Aorta (tissue), 5 donors: ENCODE results near the gene KLHL34. TPM values are rescaled to one million over a fixed set of nuclear protein-coding genes. Genes with fewer than 3 reads are reported as not detected.

Source experiments
- ATAC-seq: fragments of 200-7000 bp; cut with Tn5 transposase; one replicate; pipeline ENCODE4 v1.9.1; 2022; ENCODE audit warnings: moderate library complexity; ENCODE audit not compliant: low FRiP score
- DNase-seq, 2 donors: peaks; one replicate each; pipeline ENCODE4 v3.0.0-alpha.2; 2020
- H3K27ac ChIP-seq, 2 donors: one replicate each; pipeline ENCODE4 v1.5.1; 2013; ENCODE audit warnings: low read length in 2 of 2, mild to moderate bottlenecking in 2 of 2, moderate library complexity in 2 of 2, control low read depth in 1 of 2, inconsistent platforms in 1 of 2, low read depth in 1 of 2
- H3K27me3 ChIP-seq, 2 donors: one replicate each; pipeline ENCODE4 v1.6.1; 2013; ENCODE audit warnings: control low read depth in 1 of 2, low read length in 1 of 2, mild to moderate bottlenecking in 1 of 2, moderate library complexity in 1 of 2; ENCODE audit not compliant: insufficient read depth in 2 of 2, control insufficient read depth in 1 of 2
- H3K36me3 ChIP-seq, 2 donors: one replicate each; pipeline ENCODE4 v1.6.1; 2013; ENCODE audit warnings: control low read depth in 1 of 2, low read length in 1 of 2, mild to moderate bottlenecking in 1 of 2; ENCODE audit not compliant: insufficient read depth in 2 of 2, control insufficient read depth in 1 of 2
- H3K4me1 ChIP-seq, 2 donors: one replicate each; pipeline ENCODE4 v1.6.1; 2013; ENCODE audit warnings: low read length in 2 of 2, control low read depth in 1 of 2, mild to moderate bottlenecking in 1 of 2, moderate library complexity in 1 of 2; ENCODE audit not compliant: insufficient read depth in 2 of 2, control insufficient read depth in 1 of 2
- H3K4me3 ChIP-seq, 2 donors: one replicate each; pipeline ENCODE4 v1.5.1; 2013; ENCODE audit warnings: low read length in 2 of 2, control low read depth in 1 of 2, mild to moderate bottlenecking in 1 of 2
- H3K9me3 ChIP-seq: one replicate; pipeline ENCODE4 v1.6.1; 2013; ENCODE audit warnings: mild to moderate bottlenecking, low read length; ENCODE audit not compliant: control insufficient read depth
- WGBS, 2 donors: extraction: QIAGEN DNeasy Blood & Tissue Kit; methylation state at CpG; one replicate each; pipeline ENCODE4 v1.1.7; 2013; 5-methylcytosine and 5-hydroxymethylcytosine counted together
- intact Hi-C, 2 donors: fragments of 100-400 bp; cut with DNase I; formaldehyde crosslinking; loops; one replicate each; pipeline versions ENCODE4 v1.14.2 to v1.15.0; 2022
- polyA plus RNA-seq, 2 donors: library from polyadenylated mRNA; stranded (reverse); fragments of 200-250 nt; gene quantifications; one replicate each; pipeline ENCODE4 v1.2.3, GENCODE V29; 2013
- total RNA-seq, 2 donors: library from RNA; stranded (reverse); fragmentation: NEBNext Ultra II Directional; extraction: Animal tissue kit (Norgen Biotek cat#: 25700); gene quantifications; one replicate each; pipeline ENCODE4 v1.2.1, GENCODE V29; 2021
- donor health status: healthy with polysubstance abuse.
- donor health status: Bipolar disorder and iron deficiency.
- donor health status: DM: no; HTN: no; CAD: no.
- donor health status: DM: no; HTN: no; CAD: no.
- donor health status: DM: yes; HTN: yes; CAD: no.

The KLHL34 gene
- total and polyA plus RNA-seq, 4 donors: 0.63 TPM; not detected in 3

DNA sequence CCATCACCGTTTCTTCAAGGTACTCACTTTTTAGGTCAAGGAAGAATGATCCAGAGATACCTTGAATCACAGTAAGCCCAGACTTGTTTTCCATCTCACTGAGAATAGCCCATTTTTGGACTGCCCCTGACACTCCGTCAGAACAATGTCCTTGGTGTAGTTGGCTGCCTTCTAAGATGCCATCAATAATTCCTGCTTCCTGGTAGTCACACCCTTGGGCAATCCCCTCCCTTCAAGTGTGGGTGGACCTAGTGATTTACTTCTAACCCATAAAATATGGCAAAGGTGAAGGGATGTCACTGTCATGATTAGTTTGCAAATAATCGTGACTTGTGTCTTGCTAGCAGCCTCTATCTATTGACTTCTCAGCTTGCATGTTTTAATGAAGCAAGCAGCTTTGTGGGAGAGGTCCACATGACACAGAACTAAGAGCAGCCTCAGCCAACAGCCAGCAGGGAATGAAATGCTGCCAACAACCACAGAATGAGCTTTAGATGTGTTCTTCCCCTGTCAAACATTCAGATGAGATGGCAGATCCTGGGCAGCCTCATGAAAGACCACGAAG is 20.0 kb upstream of the KLHL34 start:
- Histone ChIP-seq H3K4me3 (no peak overlapping the region), H3K4me1 (no peaks in the 10 kb centered on the region), H3K9me3 (no peaks in the 10 kb centered on the region), H3K36me3 (no peaks in the 10 kb centered on the region), H3K27ac (no peak overlapping the region), H3K27me3 (no peaks in the 10 kb centered on the region)
- DNase-seq (no peak), ATAC-seq (no peak)
- intact Hi-C loops: no loop called here
- WGBS, 2 donors: 61 to 74% methylated on average over 4 of the region's 4 CpGs

DNA sequence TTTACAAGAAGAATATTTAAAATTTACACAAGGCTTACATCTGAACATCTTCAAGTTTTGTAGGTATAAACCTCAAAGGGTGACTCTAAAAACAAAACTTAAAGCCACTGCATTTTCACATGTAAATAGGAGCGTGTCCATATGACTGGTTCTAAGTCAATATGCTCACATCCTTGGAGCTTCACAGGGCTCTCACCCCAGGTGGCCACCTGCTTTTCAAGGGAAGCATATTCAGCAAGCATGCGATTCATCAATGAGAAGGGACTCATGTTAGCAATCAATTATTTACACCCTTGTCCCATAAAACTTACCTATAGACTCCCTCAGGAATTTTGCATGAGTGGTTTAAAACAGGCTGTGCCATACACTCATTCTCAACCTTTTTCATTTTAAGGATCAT is 17.8 kb upstream of the KLHL34 start:
- no peak overlapping the region for H3K4me3 ChIP-seq
- DNase-seq (no peak), ATAC-seq (no peak)
- no peaks in the 10 kb centered on the region for H3K27me3 ChIP-seq
- no peaks in the 10 kb centered on the region for H3K9me3 ChIP-seq
- no peak overlapping the region for H3K27ac ChIP-seq
- intact Hi-C loops: no loop called here
- WGBS, 2 donors: 50 to 64% methylated on average over 2 of the region's 2 CpGs
- no peaks in the 10 kb centered on the region for H3K36me3 ChIP-seq
- H3K4me1 ChIP-seq: no peaks in the 10 kb centered on the region

DNA sequence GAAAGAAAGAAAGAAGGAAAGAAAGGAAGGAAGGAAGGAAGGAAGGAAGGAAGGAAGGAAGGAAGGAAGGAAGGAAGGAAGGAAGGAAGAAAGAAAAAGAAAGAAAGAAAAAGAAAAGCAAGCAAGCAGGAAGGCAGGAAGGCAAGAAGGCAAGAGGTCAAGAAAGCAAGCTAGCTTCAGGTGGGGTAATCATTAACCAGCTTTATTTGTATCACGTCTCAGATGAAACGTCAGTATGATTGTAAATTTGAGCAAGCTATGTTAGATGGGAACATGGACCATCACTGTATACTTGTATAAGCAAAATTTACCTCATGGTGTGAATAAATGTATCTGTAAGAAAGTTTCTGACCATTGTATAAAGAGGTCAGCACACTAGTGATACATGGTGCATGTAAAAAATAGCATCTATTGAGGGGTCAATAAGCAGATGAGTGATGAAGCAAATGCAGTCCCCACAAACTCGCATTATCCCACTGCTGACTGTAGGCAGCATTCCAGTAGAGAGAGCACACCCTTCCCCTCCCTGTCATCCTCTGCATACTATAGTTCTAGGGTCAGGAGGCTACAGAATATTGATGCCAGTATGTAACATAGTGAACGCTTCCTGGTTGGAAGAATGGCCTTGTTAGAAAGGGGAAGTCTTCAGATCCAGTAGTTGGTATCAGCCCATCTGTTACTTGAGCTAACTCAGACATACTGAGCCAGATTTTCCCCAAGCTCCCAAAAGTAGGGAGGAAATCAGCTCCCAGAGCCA is 16.5 kb upstream of the KLHL34 start:
- Histone ChIP-seq H3K9me3 (no peaks in the 10 kb centered on the region), H3K4me1 (no peaks in the 10 kb centered on the region), H3K4me3 (no peak overlapping the region), H3K27me3 (no peaks in the 10 kb centered on the region), H3K27ac (no peak overlapping the region), H3K36me3 (no peaks in the 10 kb centered on the region)
- intact Hi-C loops: no loop called here
- 62 to 89% methylated on average over 4 of the region's 4 CpGs for WGBS, 2 donors
- ATAC-seq (no peak), DNase-seq (no peak)

DNA sequence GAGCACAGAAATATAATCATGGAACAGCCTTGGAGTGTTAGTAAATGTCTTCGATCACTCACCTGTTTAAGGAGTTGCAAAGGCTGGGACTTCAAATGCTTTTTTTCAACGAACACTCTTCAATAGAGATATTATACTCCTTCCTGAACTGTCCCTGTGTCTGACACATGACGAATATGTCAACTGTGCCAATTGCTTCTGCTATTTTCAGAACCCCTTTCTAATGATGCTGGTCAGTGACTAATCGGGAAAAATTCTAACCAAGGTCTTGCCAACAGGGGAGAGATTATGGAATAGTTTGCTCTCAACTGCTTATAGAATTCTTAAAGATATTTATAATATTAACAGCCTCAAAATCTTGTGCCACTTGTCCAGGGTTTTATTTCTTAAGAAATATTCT is 8.5 kb upstream of the KLHL34 start:
- H3K27me3 ChIP-seq: no peaks in the 10 kb centered on the region
- DNase-seq (no peak), ATAC-seq (no peak)
- no peaks in the 10 kb centered on the region for H3K4me1 ChIP-seq
- intact Hi-C loops: no loop called here
- no peaks in the 10 kb centered on the region for H3K9me3 ChIP-seq
- 31 to 36% methylated on average over 4 of the region's 4 CpGs for WGBS, 2 donors
- H3K36me3 ChIP-seq: no peaks in the 10 kb centered on the region
- no peak overlapping the region for H3K4me3 ChIP-seq
- no peak overlapping the region for H3K27ac ChIP-seq

DNA sequence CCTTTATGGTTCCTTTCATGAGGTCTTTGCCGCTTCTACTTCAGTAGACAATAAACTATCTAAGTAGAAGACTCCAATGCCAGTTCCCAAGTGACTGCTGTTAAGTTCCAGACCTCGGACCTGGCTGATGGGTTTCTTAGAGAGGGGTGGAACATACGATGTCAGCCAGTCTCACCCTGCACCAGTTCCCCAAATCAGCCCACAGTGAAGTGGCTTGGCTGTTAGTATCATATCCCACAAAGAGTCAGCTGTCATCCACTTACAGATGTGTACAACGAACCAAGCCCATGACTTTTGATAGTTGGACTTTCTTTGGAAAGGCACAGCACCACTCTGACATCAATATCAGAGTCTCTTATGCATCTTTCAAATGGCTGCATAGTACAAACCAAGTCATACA is 8.1 kb upstream of the KLHL34 start:
- no peaks in the 10 kb centered on the region for H3K27me3 ChIP-seq
- no peak overlapping the region for H3K27ac ChIP-seq
- H3K4me3 ChIP-seq: no peak overlapping the region
- WGBS, 2 donors: 58 to 87% methylated on average over 4 of the region's 4 CpGs
- ATAC-seq (no peak), DNase-seq (no peak)
- H3K9me3 ChIP-seq: no peaks in the 10 kb centered on the region
- intact Hi-C loops: no loop called here
- no peaks in the 10 kb centered on the region for H3K4me1 ChIP-seq
- H3K36me3 ChIP-seq: no peaks in the 10 kb centered on the region

DNA sequence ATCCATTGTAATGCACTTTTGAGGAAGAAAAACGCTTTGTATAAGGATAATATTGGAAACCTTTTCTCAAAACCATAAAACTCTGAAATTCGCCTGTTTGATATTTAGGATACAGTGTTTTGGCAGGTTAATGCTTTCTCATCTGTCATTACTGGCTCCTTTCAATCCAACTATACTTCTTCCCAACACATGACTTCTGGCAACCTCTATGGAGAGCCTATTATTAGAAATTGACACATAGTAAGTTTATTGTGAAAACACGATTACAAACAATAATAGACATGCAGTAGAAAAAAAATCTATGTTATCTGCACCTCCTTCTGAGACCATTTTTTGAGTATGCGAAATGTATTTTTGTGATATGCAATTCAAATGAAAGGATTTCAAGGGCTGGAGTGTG is 4.6 kb upstream of the KLHL34 start:
- 45 to 66% methylated on average over 4 of the region's 4 CpGs for WGBS, 2 donors
- ATAC-seq: no peak

DNA sequence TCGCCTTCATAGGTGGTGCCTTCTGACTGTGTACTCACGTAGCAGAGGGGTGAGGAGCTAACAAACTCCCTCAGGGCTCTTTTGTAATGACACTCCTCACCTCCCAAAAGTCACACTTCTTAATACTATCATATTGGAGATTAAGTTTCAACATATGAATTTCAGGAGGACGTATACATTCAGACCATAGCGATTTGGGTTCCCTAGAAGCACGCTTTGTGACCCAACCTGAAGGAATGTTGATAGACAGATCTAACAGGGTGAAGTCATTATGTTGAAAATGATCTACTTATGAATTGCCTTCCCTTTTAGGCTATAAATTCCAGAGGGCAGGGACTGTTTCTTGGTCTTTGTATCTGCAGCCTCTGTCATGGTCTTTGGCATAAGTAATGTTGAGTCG is 3.2 kb upstream of the KLHL34 start:
- intact Hi-C loops: no loop called here
- Histone ChIP-seq H3K27ac (no peak overlapping the region), H3K9me3 (no peaks in the 10 kb centered on the region), H3K36me3 (no peaks in the 10 kb centered on the region), H3K4me3 (no peak overlapping the region), H3K4me1 (no peaks in the 10 kb centered on the region), H3K27me3 (no peaks in the 10 kb centered on the region)
- DNase-seq: no peak
- ATAC-seq: no peak
- 68 to 89% methylated on average over 6 of the region's 6 CpGs for WGBS, 2 donors

More for the DNA sequence above, 4.6 kb upstream of the KLHL34 start:
- no peak for DNase-seq
- intact Hi-C loops: no loop called here
- Histone ChIP-seq H3K36me3 (no peaks in the 10 kb centered on the region), H3K4me3 (no peak overlapping the region), H3K9me3 (no peaks in the 10 kb centered on the region), H3K27me3 (no peaks in the 10 kb centered on the region), H3K27ac (no peak overlapping the region), H3K4me1 (no peaks in the 10 kb centered on the region)

DNA sequence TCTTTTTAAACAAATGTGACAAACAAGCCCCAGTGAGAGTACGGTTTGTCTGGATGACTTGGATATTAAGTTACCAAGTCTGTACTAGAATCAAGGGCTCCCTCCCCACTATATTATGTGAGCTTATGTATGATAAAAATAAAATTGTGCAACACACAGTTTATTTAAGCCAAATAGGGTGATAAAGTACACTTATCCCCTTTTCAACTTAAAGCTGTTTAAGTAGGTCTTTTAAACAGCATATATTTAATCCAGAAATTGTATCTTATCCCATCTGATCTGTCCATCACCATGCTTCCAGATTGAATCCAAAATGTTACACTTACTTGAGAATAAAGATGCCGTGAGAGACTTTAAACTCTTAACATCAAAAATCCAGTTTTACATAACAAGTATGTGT is 2.0 kb upstream of the KLHL34 start:
- Histone ChIP-seq H3K4me1 (no peaks in the 10 kb centered on the region), H3K36me3 (no peaks in the 10 kb centered on the region), H3K9me3 (no peaks in the 10 kb centered on the region), H3K4me3 (no peak overlapping the region), H3K27ac (no peak overlapping the region), H3K27me3 (no peaks in the 10 kb centered on the region)
- ATAC-seq: no peak
- intact Hi-C loops: no loop called here
- DNase-seq: no peak
- 87 to 92% methylated on average over 2 of the region's 2 CpGs for WGBS, 2 donors

DNA sequence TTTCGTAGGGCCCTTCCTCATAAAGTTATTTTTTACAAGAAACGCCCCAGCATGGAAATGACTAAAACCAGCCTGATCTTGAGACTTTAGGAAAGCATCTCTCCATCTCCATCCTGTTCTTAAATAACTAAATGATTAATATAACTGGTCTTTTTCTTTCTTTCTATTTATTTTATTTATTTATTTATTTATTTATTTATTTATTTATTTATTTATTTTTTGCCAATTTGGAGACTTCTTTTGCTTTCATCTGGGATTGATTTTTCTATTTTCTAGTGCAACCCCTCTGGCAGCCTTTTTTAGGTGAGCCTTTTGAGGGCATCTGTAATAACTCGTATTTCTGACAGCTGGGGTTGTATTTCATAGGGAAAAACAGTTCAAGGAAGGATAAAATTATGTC is 1.2 kb upstream of the KLHL34 start:
- DNase-seq (no peak), ATAC-seq (no peak)
- no peak overlapping the region for H3K4me3 ChIP-seq
- intact Hi-C loops: no loop called here
- no peaks in the 10 kb centered on the region for H3K9me3 ChIP-seq
- no peaks in the 10 kb centered on the region for H3K4me1 ChIP-seq
- WGBS, 2 donors: 74 to 92% methylated on average over 3 of the region's 3 CpGs
- H3K27ac ChIP-seq: no peak overlapping the region
- no peaks in the 10 kb centered on the region for H3K36me3 ChIP-seq
- H3K27me3 ChIP-seq: no peaks in the 10 kb centered on the region
